Sciatic nerve (tissue), 2 donors: ENCODE data around the gene CPNE9. TPM values are rescaled to one million over a fixed set of nuclear protein-coding genes. Genes with fewer than 3 reads are reported as not detected.

Source experiments
- ATAC-seq: fragments of 200-7000 bp; cut with Tn5 transposase; one replicate; pipeline ENCODE4 v1.9.1; 2020; ENCODE audit warnings: mild to moderate bottlenecking, moderate library complexity
- DNase-seq: peaks from one replicate; pipeline ENCODE4 v3.0.0-alpha.2; 2020; ENCODE audit warnings: low spot score
- intact Hi-C: fragments of 100-400 bp; cut with DNase I; formaldehyde crosslinking; loops from one replicate; pipeline ENCODE4 v1.14.2; 2022
- total RNA-seq: library from RNA; stranded (reverse); fragmentation: NEBNext Ultra II Directional; extraction: Animal tissue kit (Norgen Biotek cat#: 25700); gene quantifications from one replicate; pipeline ENCODE4 v1.2.1, GENCODE V29; 2021
- donor health status: DM: no; HTN: no; CAD: no.
- donor health status: DM: no; HTN: no; CAD: no.

The CPNE9 gene
- total RNA-seq, 1 donor from 2014 or later, result not detected

GRCh38 chr3:9732080-9732739, 28.6 kb downstream of the CPNE9 start:
- ATAC-seq, result no peak
- intact Hi-C loops, result no loop called here
- peak; percentile 70 for DNase-seq

DNA sequence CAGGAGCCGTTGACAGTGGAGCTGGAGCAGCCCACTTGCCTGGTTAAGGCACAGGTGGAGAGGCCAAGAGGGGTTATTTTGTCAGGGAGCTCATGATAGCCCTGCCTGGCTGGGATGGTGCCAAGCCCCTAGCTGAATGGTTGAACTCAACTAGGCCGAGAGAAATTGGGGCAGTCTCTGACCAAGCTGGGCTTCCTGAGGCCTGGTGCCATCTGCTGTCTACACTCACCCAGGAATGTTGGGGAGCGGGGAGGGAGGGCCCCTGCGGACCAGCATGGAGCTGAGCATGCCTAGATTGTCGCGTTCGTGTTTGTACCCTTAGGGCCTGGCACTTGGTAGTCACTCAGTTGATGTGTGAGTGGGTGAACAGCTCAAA, 29.1 kb downstream of the CPNE9 start:
- intact Hi-C loops, result no loop called here
- ATAC-seq, result no peak
- DNase-seq, result no peak

- ATAC-seq, result no peak
- intact Hi-C loops, result no loop called here
- no peak for DNase-seq
Observed at GRCh38 chr3:9736831-9737230, 33.2 kb downstream of the CPNE9 start.

DNA sequence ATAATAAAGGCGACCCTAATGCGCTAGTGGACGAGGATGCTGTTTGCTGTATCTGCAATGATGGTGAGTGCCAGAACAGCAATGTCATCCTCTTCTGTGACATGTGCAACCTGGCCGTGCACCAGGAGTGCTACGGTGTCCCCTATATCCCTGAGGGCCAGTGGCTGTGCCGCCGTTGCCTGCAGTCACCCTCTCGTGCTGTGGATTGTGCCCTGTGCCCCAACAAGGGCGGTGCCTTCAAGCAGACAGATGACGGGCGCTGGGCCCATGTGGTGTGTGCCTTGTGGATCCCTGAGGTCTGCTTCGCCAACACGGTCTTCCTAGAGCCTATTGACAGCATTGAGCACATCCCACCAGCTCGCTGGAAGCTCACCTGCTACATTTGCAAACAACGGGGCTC, 35.5 kb downstream of the CPNE9 start:
- DNase-seq (no peak), ATAC-seq (no peak)
- intact Hi-C loops, result no loop called here

DNA sequence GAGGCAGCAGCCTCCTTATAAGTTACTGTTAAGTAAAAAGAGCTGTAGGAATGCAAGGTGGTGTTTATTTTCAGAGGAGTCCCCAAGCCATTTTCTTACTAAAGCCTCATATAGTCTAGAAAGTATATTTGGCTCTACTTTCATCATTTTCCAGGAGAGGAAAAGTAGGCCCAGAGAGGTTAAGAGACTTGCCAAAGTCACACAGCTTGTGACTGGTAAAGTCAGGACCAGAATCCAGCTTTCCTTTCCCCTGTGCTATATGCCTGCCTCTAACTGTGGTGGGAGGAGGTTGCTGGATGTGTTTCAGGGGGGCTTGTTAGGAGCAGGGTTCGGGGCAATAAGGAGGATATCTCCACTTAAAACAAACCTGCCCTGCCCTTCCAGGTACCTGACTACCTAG, 38.9 kb downstream of the CPNE9 start:
- ATAC-seq (no peak), DNase-seq (no peak)
- intact Hi-C loops, result no loop called here

- no peak for DNase-seq
- no peak for ATAC-seq
- intact Hi-C loops, result no loop called here
Observed at GRCh38 chr3:9743548-9743947, 39.9 kb downstream of the CPNE9 start.

GRCh38 chr3:9744162-9744561, 40.5 kb downstream of the CPNE9 start:
- intact Hi-C loops, result no loop called here
- no peak for ATAC-seq
- DNase-seq, result no peak

DNA sequence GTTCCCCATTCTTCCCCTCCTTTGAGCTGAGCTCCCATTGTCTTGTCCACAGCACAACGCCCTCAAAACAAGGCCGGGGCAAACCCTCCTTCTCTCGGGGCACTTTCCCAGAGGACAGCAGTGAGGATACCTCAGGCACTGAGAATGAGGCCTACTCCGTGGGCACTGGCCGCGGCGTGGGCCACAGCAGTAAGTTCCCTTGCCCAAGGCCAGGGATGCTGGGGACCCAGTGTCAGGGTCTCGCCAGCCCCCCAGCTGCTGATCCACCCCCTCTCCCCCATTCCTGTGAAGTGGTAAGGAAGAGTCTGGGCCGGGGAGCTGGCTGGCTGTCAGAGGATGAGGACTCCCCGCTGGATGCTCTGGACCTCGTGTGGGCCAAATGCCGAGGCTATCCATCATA, 41.9 kb downstream of the CPNE9 start:
- no peak for DNase-seq
- intact Hi-C loops, result no loop called here
- no peak for ATAC-seq

DNA sequence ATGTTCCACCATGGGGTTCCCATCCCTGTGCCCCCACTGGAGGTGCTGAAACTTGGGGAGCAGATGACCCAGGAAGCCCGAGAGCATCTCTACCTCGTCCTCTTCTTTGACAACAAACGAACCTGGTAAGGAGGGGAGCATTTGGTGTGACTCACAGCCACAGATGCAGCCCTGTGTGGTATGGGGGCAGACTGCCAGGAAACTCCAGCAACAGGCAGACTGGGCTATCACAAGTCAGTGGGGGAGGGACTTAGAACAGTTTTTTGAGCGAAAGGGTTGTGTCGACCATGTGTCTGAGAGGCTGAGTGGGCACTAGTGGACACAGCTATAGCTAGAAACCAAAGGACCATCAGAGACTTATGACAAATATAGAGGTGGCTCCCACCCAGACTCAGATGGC, 42.7 kb downstream of the CPNE9 start:
- DNase-seq (no peak), ATAC-seq (no peak)
- intact Hi-C loops, result no loop called here

GRCh38 chr3:9747267-9747666, 43.6 kb downstream of the CPNE9 start:
- intact Hi-C loops, result no loop called here
- DNase-seq, result no peak
- no peak for ATAC-seq

DNA sequence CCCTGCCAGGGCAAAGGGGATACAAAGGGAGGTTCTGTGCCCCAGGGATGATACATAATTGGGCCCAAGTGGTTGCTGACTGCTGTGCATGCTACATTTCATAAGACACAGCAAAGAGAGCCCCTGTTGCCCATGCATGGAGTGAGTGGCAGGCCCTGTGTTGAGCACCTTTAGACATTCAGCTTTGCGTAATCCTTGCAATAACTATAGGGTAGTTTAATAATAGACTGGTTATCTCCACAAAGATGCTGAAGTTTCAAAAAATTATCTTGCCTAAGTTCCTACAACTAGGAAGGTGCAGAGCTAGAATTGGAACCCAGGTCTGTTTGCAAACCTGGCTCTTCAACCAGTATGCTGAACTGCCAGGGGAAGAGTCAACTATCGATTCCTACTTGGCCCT, 44.4 kb downstream of the CPNE9 start:
- DNase-seq (no peak), ATAC-seq (no peak)
- intact Hi-C loops, result no loop called here

GRCh38 chr3:9749296-9749644, 45.6 kb downstream of the CPNE9 start:
- intact Hi-C loops, result no loop called here
- ATAC-seq, result no peak
- DNase-seq, result no peak

GRCh38 chr3:9749645-9750555, 46.3 kb downstream of the CPNE9 start, which contains the start of gene OGG1:
OGG1 (plus strand) TSS chr3:9749952; CDS start chr3:9750287, 335 bp downstream.
- ATAC-seq (peak; percentile 98), DNase-seq (peak; percentile 99)
- intact Hi-C loops, result no loop called here

- ATAC-seq, result no peak
- intact Hi-C loops, result no loop called here
- DNase-seq, result no peak
Observed at GRCh38 chr3:9750556-9751411, 47.2 kb downstream of the CPNE9 start.

DNA sequence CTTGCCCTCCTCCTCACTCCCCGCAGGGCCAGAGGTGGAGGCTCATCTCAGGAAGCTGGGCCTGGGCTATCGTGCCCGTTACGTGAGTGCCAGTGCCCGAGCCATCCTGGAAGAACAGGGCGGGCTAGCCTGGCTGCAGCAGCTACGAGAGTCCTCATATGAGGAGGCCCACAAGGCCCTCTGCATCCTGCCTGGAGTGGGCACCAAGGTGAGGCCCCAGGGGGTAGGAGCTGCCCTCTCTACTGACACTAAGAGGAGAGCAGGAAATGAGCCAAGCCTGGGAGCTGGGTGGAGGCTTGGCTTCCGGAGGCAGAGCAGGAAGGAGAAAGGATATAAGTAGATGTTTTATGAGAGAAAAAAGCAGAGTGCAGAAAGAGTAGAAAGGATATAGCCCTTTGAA, 51.0 kb downstream of the CPNE9 start:
- intact Hi-C loops, result no loop called here
- ATAC-seq, result no peak
- no peak for DNase-seq

GRCh38 chr3:9757427-9757826, 53.8 kb downstream of the CPNE9 start:
- intact Hi-C loops, result no loop called here
- ATAC-seq (no peak), DNase-seq (no peak)

DNA sequence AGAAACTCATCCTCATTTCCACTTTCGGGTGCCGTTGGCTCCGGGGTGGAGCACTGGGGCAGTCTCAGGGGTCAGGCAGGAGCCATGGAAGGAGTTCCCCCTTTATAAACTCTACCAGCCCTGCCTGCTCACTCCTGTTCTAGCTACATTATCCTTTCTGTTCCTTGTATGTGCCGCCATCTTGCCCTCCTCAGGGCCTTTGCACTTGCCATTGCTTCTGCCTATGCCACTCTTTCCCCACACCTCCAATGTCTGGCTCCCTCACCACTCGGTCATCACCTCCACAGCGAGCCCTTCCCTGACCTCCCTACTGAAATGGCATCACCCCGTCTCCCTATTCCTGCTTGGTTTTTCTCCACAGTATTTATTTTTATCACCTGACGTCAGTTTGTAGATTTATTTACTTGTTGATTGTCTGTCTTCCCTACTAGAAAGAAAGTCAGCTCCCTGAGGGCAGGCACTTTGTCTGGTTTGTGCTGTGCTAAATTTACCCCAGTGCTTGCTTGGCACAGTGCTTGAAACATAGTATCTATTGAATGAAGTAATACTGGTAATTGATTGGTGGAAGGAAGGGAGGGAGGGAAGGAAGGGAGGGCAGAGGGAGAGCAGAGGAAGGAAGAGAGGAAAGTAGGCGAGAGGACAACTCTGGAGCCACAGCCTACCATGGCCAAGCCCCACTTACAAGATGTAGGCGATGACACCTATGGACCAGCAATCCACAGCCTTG, 57.3 kb downstream of the CPNE9 start:
- DNase-seq, result no peak
- no peak for ATAC-seq
- intact Hi-C loops, result no loop called here

DNA sequence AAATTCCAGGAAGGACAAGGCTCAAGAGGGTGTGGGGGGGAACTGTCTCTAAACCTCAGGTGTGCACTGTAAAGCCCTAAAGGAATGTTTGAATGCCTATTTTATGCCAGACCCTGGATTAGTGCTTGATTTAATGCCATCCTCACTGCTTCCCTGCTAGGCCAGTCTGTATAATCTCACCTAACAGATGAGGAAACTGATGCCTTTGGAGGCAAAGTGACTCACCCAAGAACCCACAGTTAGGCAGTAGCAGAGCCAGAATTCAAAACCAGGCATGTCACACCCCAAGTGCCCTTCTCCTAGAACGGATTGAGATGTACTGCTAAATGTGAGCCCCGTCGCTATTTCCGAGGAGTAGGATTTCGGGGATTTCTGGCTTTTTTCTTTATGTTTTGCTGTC, 58.3 kb downstream of the CPNE9 start:
- intact Hi-C loops, result no loop called here
- ATAC-seq (no peak), DNase-seq (no peak)

DNA sequence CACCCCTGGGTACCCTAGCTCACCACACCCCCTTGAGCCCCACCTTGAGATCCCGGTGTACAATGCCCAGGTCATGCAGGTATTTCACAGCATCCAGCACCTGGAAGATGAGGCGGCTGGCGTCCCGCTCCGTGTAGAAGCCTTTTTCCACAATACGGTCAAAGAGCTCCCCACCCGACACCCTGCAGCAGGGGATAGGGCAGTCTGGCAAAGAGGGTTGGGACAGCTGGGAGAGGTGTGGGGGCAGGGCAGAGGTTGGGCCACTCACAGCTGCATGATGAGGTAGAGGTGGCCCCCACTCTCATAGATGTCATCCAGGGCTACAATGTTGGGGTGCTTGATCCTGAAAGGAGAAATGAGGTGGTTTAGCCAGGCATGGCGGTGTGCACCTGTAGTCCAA, 59.2 kb downstream of the CPNE9 start:
- no peak for ATAC-seq
- no peak for DNase-seq
- intact Hi-C loops, result no loop called here
